ENCODE data around the gene DALRD3. TPM values are rescaled to one million over a fixed set of nuclear protein-coding genes. Genes with fewer than 3 reads are reported as not detected.

The DALRD3 gene
- total RNA-seq, 1 donor from 2014 or later = 18.5 TPM

GRCh38 chr3:49006408-49007067 lies 11.8 kb downstream of the DALRD3 start:
- DNase-seq (ENCODE audit: low read depth) (peak; percentile 52), FAIRE-seq (no peak)
- Mint-ChIP-seq H3K27me3 (ENCODE audit: low read depth, unreplicated experiment) (no peaks in the 10 kb centered on the region), H3K4me1 (ENCODE audit: low read depth, unreplicated experiment) (peaks cover 8% of the 10 kb centered on the region), H3K27ac (ENCODE audit: unreplicated experiment) (peak overlapping the region; percentile 99), H3K4me3 (ENCODE audit: unreplicated experiment) (peak overlapping the region; percentile 97), H3K36me3 (ENCODE audit: low read depth, unreplicated experiment) (peaks cover 1% of the 10 kb centered on the region), H3K9me3 (ENCODE audit: unreplicated experiment) (no peaks in the 10 kb centered on the region)
- no peaks in the 10 kb centered on the region for H3K27me3 ChIP-seq (ENCODE audit: insufficient read depth, low read length)
- peak overlapping the region; percentile 99 for H3K9ac ChIP-seq (ENCODE audit: low read length)
- TF ChIP-seq EZH2 (IDR thresholded peaks at IDR 0.05; ENCODE audit: insufficient read depth, low read length) = no peak
- no peak for TF ChIP-seq CTCF (IDR thresholded peaks at IDR 0.05; ENCODE audit: insufficient read depth, low read depth, low read length)
- peak overlapping the region; percentile 86 for H2AFZ ChIP-seq (ENCODE audit: low read depth, low read length)
- peaks cover 52% of the 10 kb centered on the region for H3K79me2 ChIP-seq (ENCODE audit: insufficient read depth, low read length)
- peaks cover 29% of the 10 kb centered on the region for H4K20me1 ChIP-seq (ENCODE audit: insufficient read depth, low read length)
- no peaks in the 10 kb centered on the region for H3K36me3 ChIP-seq (ENCODE audit: insufficient read depth, low read length)
- peaks cover 16% of the 10 kb centered on the region for H3K4me1 ChIP-seq (ENCODE audit: insufficient read depth, low read length)
- H3K27ac ChIP-seq (ENCODE audit: low read depth, low read length) = peak overlapping the region; percentile 98
- peak overlapping the region; percentile 98 for H3K4me2 ChIP-seq (ENCODE audit: low read length)
- H3K4me3 ChIP-seq (ENCODE audit: insufficient read depth, low read depth, low read length) = peak overlapping the region; percentile 80
- H3K9me3 ChIP-seq (ENCODE audit: insufficient read depth, low read depth, low read length) = no peaks in the 10 kb centered on the region

- Mint-ChIP-seq H3K27me3 (ENCODE audit: low read depth, unreplicated experiment) (no peaks in the 10 kb centered on the region), H3K27ac (ENCODE audit: unreplicated experiment) (peak overlapping the region; percentile 53), H3K4me1 (ENCODE audit: low read depth, unreplicated experiment) (peaks cover 8% of the 10 kb centered on the region), H3K9me3 (ENCODE audit: unreplicated experiment) (no peaks in the 10 kb centered on the region), H3K36me3 (ENCODE audit: low read depth, unreplicated experiment) (peaks cover 4% of the 10 kb centered on the region), H3K4me3 (ENCODE audit: unreplicated experiment) (peak overlapping the region; percentile 97)
- DNase-seq (ENCODE audit: low read depth) = no peak
- H3K9me3 ChIP-seq (ENCODE audit: insufficient read depth, low read depth, low read length) = no peaks in the 10 kb centered on the region
- H3K27me3 ChIP-seq (ENCODE audit: insufficient read depth, low read length) = no peaks in the 10 kb centered on the region
- TF ChIP-seq CTCF (IDR thresholded peaks at IDR 0.05; ENCODE audit: insufficient read depth, low read depth, low read length) (no peak), EZH2 (IDR thresholded peaks at IDR 0.05; ENCODE audit: insufficient read depth, low read length) (no peak)
- peak overlapping the region; percentile 98 for H3K4me2 ChIP-seq (ENCODE audit: low read length)
- peak overlapping the region; percentile 99 for H3K9ac ChIP-seq (ENCODE audit: low read length)
- no peak for FAIRE-seq
- peaks cover 46% of the 10 kb centered on the region for H3K79me2 ChIP-seq (ENCODE audit: insufficient read depth, low read length)
- H3K36me3 ChIP-seq (ENCODE audit: insufficient read depth, low read length) = no peaks in the 10 kb centered on the region
- peaks cover 23% of the 10 kb centered on the region for H4K20me1 ChIP-seq (ENCODE audit: insufficient read depth, low read length)
- peak overlapping the region; percentile 80 for H3K4me3 ChIP-seq (ENCODE audit: insufficient read depth, low read depth, low read length)
- H2AFZ ChIP-seq (ENCODE audit: low read depth, low read length) = peak overlapping the region; percentile 86
- peak overlapping the region; percentile 98 for H3K27ac ChIP-seq (ENCODE audit: low read depth, low read length)
- peaks cover 16% of the 10 kb centered on the region for H3K4me1 ChIP-seq (ENCODE audit: insufficient read depth, low read length)
Observed at GRCh38 chr3:49005998-49006397, 12.4 kb downstream of the DALRD3 start.

GRCh38 chr3:49005303-49005680 lies 13.1 kb downstream of the DALRD3 start:
- H2AFZ ChIP-seq (ENCODE audit: low read depth, low read length) = no peak overlapping the region
- peaks cover 8% of the 10 kb centered on the region for H3K4me1 Mint-ChIP-seq (ENCODE audit: low read depth, unreplicated experiment)
- H4K20me1 ChIP-seq (ENCODE audit: insufficient read depth, low read length) = peaks cover 20% of the 10 kb centered on the region
- H3K79me2 ChIP-seq (ENCODE audit: insufficient read depth, low read length) = peaks cover 40% of the 10 kb centered on the region
- peaks cover 16% of the 10 kb centered on the region for H3K4me1 ChIP-seq (ENCODE audit: insufficient read depth, low read length)
- H3K27me3 Mint-ChIP-seq (ENCODE audit: low read depth, unreplicated experiment) = no peaks in the 10 kb centered on the region
- H3K36me3 Mint-ChIP-seq (ENCODE audit: low read depth, unreplicated experiment) = peaks cover 5% of the 10 kb centered on the region
- no peaks in the 10 kb centered on the region for H3K27me3 ChIP-seq (ENCODE audit: insufficient read depth, low read length)
- no peaks in the 10 kb centered on the region for H3K36me3 ChIP-seq (ENCODE audit: insufficient read depth, low read length)
- no peak for FAIRE-seq
- no peak for TF ChIP-seq EZH2 (IDR thresholded peaks at IDR 0.05; ENCODE audit: insufficient read depth, low read length)
- no peak for TF ChIP-seq CTCF (IDR thresholded peaks at IDR 0.05; ENCODE audit: insufficient read depth, low read depth, low read length)
- no peak overlapping the region for H3K9ac ChIP-seq (ENCODE audit: low read length)
- H3K27ac Mint-ChIP-seq (ENCODE audit: unreplicated experiment) = no peak overlapping the region
- H3K9me3 Mint-ChIP-seq (ENCODE audit: unreplicated experiment) = no peaks in the 10 kb centered on the region
- no peak for DNase-seq (ENCODE audit: low read depth)
- H3K4me3 Mint-ChIP-seq (ENCODE audit: unreplicated experiment) = no peak overlapping the region
- no peaks in the 10 kb centered on the region for H3K9me3 ChIP-seq (ENCODE audit: insufficient read depth, low read depth, low read length)
- H3K4me3 ChIP-seq (ENCODE audit: insufficient read depth, low read depth, low read length) = no peak overlapping the region
- H3K4me2 ChIP-seq (ENCODE audit: low read length) = no peak overlapping the region
- H3K27ac ChIP-seq (ENCODE audit: low read depth, low read length) = no peak overlapping the region

Data from astrocyte (in vitro differentiated cells and primary cell).